ENCODE measurements around the gene FLNB.
"Not testable (repeated sequence)": the region's sequence is repeated elsewhere in the genome, so short reads cannot be mapped to it uniquely, and the experiment has no call there.

The FLNB gene

GRCh38 chr3:58183221-58183620 lies 175.0 kb downstream of the FLNB start:
- no peak for DNase-seq (ENCODE audit: low spot score)

GRCh38 chr3:58183891-58184290 lies 175.7 kb downstream of the FLNB start:
- DNase-seq (ENCODE audit: low spot score) = no peak

GRCh38 chr3:58184309-58184981 lies 176.2 kb downstream of the FLNB start:
- no peak for DNase-seq (ENCODE audit: low spot score)

- no peak for DNase-seq (ENCODE audit: low spot score)
Measured at GRCh38 chr3:58184982-58185360, 176.7 kb downstream of the FLNB start.

GRCh38 chr3:58188173-58188564 lies 179.9 kb downstream of the FLNB start:
- no peak for DNase-seq (ENCODE audit: low spot score)

GRCh38 chr3:58188921-58189451 lies 180.8 kb downstream of the FLNB start:
- no peak for DNase-seq (ENCODE audit: low spot score)

GRCh38 chr3:58189691-58190090 lies 181.5 kb downstream of the FLNB start:
- DNase-seq (ENCODE audit: low spot score) = no peak

GRCh38 chr3:58190291-58190690 lies 182.1 kb downstream of the FLNB start:
- DNase-seq (ENCODE audit: low spot score) = no peak

- DNase-seq (ENCODE audit: low spot score) = no peak
Measured at GRCh38 chr3:58190882-58191281, 182.7 kb downstream of the FLNB start.

GRCh38 chr3:58191361-58191991 lies 183.3 kb downstream of the FLNB start:
- no peak for DNase-seq (ENCODE audit: low spot score)

- DNase-seq (ENCODE audit: low spot score) = no peak
Measured at GRCh38 chr3:58192069-58192468, 183.8 kb downstream of the FLNB start.

GRCh38 chr3:58193682-58194407 lies 185.6 kb downstream of the FLNB start:
- DNase-seq (ENCODE audit: low spot score) = no peak

GRCh38 chr3:58197588-58197987 lies 189.4 kb downstream of the FLNB start:
- no peak for DNase-seq (ENCODE audit: low spot score)

GRCh38 chr3:58198362-58198761 lies 190.1 kb downstream of the FLNB start:
- no peak for DNase-seq (ENCODE audit: low spot score)

GRCh38 chr3:58198804-58199203 lies 190.6 kb downstream of the FLNB start:
- DNase-seq (ENCODE audit: low spot score) = no peak

GRCh38 chr3:58200121-58200709 lies 192.0 kb downstream of the FLNB start:
- no peak for DNase-seq (ENCODE audit: low spot score)

GRCh38 chr3:58200846-58201355 lies 192.7 kb downstream of the FLNB start:
- no peak for DNase-seq (ENCODE audit: low spot score)

GRCh38 chr3:58201451-58201850 lies 193.2 kb downstream of the FLNB start:
- DNase-seq (ENCODE audit: low spot score) = not testable (repeated sequence)

- DNase-seq (ENCODE audit: low spot score) = no peak
Measured at GRCh38 chr3:58202917-58203360, 194.7 kb downstream of the FLNB start.

GRCh38 chr3:58203541-58203940 lies 195.3 kb downstream of the FLNB start:
- DNase-seq (ENCODE audit: low spot score) = no peak

- no peak for DNase-seq (ENCODE audit: low spot score)
Measured at GRCh38 chr3:58204720-58205119, 196.5 kb downstream of the FLNB start.

GRCh38 chr3:58205981-58206380 lies 197.8 kb downstream of the FLNB start:
- no peak for DNase-seq (ENCODE audit: low spot score)

All from HuH-7.5 (cell line).